HG02938 (cell line): ENCODE results near the gene VENTX.

Experiments used
- ATAC-seq: cut with Tn5 transposase; IDR thresholded peaks from one replicate; pipeline ENCODE4 v1.9.1; 2021; ENCODE audit warnings: mild to moderate bottlenecking, moderate library complexity; ENCODE audit not compliant: unreplicated experiment

VENTX gene

GRCh38 chr10:133237588-133238465 lies at the start of gene VENTX:
Gene VENTX (plus strand): TSS chr10:133237855. CDS start chr10:133237915, 60 bp downstream.
- no peak for ATAC-seq

GRCh38 chr10:133187906-133188681 lies 49.6 kb upstream of the VENTX start:
- ATAC-seq = no peak

GRCh38 chr10:133189256-133189655 lies 48.4 kb upstream of the VENTX start:
- no peak for ATAC-seq

GRCh38 chr10:133189726-133190125 lies 47.9 kb upstream of the VENTX start:
- ATAC-seq = no peak

- ATAC-seq = no peak
Measured at GRCh38 chr10:133190225-133190624, 47.4 kb upstream of the VENTX start.

- ATAC-seq = no peak
Measured at GRCh38 chr10:133191651-133192050, 46.0 kb upstream of the VENTX start.

GRCh38 chr10:133194151-133194550 lies 43.5 kb upstream of the VENTX start:
- ATAC-seq = no peak

- no peak for ATAC-seq
Measured at GRCh38 chr10:133195096-133195495, 42.6 kb upstream of the VENTX start.

- no peak for ATAC-seq
Measured at GRCh38 chr10:133195611-133196010, 42.0 kb upstream of the VENTX start.

- no peak for ATAC-seq
Measured at GRCh38 chr10:133196221-133196915, 41.3 kb upstream of the VENTX start.

- ATAC-seq = no peak
Measured at GRCh38 chr10:133196936-133197758, 40.5 kb upstream of the VENTX start.

- no peak for ATAC-seq
Measured at GRCh38 chr10:133197786-133198185, 39.9 kb upstream of the VENTX start.

- ATAC-seq = no peak
Measured at GRCh38 chr10:133198206-133198605, 39.4 kb upstream of the VENTX start.

- ATAC-seq = no peak
Measured at GRCh38 chr10:133198621-133199487, 38.8 kb upstream of the VENTX start.

- ATAC-seq = no peak
Measured at GRCh38 chr10:133199488-133199885, 38.2 kb upstream of the VENTX start.

GRCh38 chr10:133199992-133200611 lies 37.6 kb upstream of the VENTX start:
- no peak for ATAC-seq

- ATAC-seq = no peak
Measured at GRCh38 chr10:133200621-133201031, 37.0 kb upstream of the VENTX start.

GRCh38 chr10:133201151-133201947 lies 36.3 kb upstream of the VENTX start:
- ATAC-seq = no peak
